WTC11 (cell line): ENCODE data around the gene ABCD2. TPM values are rescaled to one million over a fixed set of nuclear protein-coding genes. Genes with fewer than 3 reads are reported as not detected.

Experiments used
- ATAC-seq: fragments of 200-7000 bp; cut with Tn5 transposase; 2 replicates; pipeline ENCODE4 v1.10.0; 2021; ENCODE audit warnings: mild to moderate bottlenecking, moderate library complexity
- CTCF ChIA-PET: fragments of 300-600 bp; sonication (Branson Sonifier 250); formaldehyde crosslinking; loops from one replicate; lab custom pipeline; 2021; ENCODE audit warnings: antibody characterized with exemption; lab: Charles Lee
- POLR2A ChIA-PET: fragments of 350-600 bp; sonication (Branson Sonifier 250); formaldehyde crosslinking; loops from one replicate; lab custom pipeline; 2021; ENCODE audit warnings: antibody characterized with exemption; lab: Charles Lee
- DNase-seq: peaks from one replicate; pipeline ENCODE4 v3.0.0; 2021; ENCODE audit warnings: low spot score
- H3K27ac Mint-ChIP-seq: 2 replicates; pipeline ENCODE4 v1.8.0; 2021; ENCODE audit warnings: mixed read lengths
- H3K27me3 Mint-ChIP-seq: 2 replicates; pipeline ENCODE4 v1.8.0; 2021; ENCODE audit warnings: low read depth, mild to moderate bottlenecking, moderate library complexity, mixed read lengths
- H3K36me3 Mint-ChIP-seq: 2 replicates; pipeline ENCODE4 v1.8.0; 2021; ENCODE audit warnings: mixed read lengths
- H3K4me1 Mint-ChIP-seq: 2 replicates; pipeline ENCODE4 v1.8.0; 2022; ENCODE audit warnings: mixed read lengths
- H3K4me3 Mint-ChIP-seq: 2 replicates; pipeline ENCODE4 v1.8.0; 2021; ENCODE audit warnings: mild to moderate bottlenecking, moderate library complexity, mixed read lengths
- H3K9me3 Mint-ChIP-seq: 2 replicates; pipeline ENCODE4 v1.8.0; 2021; ENCODE audit warnings: mixed read lengths
- ATF1 ChIP-seq: sonication (generic); formaldehyde crosslinking; IDR thresholded peaks from 2 replicates; pipeline ENCODE4 v1.8.1; 2023; ENCODE audit warnings: mild to moderate bottlenecking, moderate library complexity, missing genetic modification reagents
- ATF2 ChIP-seq: sonication (generic); formaldehyde crosslinking; IDR thresholded peaks from 2 replicates; pipeline ENCODE4 v1.8.1; 2022; ENCODE audit warnings: low read depth, missing genetic modification reagents, borderline replicate concordance
- ATF3 ChIP-seq: sonication (generic); formaldehyde crosslinking; conservative IDR thresholded peaks from 2 replicates; pipeline ENCODE4 v1.8.1; 2022; ENCODE audit warnings: mild to moderate bottlenecking, missing genetic modification reagents
- CBFB ChIP-seq: sonication (generic); formaldehyde crosslinking; IDR thresholded peaks from 2 replicates; pipeline ENCODE4 v1.8.1; 2022; ENCODE audit warnings: mild to moderate bottlenecking, low read depth, missing genetic modification reagents
- CDX4 ChIP-seq: fragments of 250-450 bp; sonication (Bioruptor Pico); IDR thresholded peaks from 2 replicates; pipeline ENCODE4 v1.9.0; 2021; ENCODE audit warnings: moderate library complexity, mild to moderate bottlenecking, inconsistent platforms, borderline replicate concordance
- E2F5 ChIP-seq: sonication (generic); formaldehyde crosslinking; IDR thresholded peaks from 2 replicates; pipeline ENCODE4 v1.8.1; 2022; ENCODE audit warnings: mild to moderate bottlenecking, moderate library complexity, missing genetic modification reagents
- FOXK1 ChIP-seq: sonication (generic); formaldehyde crosslinking; IDR thresholded peaks from 2 replicates; pipeline ENCODE4 v1.8.0; 2022; ENCODE audit warnings: mild to moderate bottlenecking, moderate library complexity, missing genetic modification reagents
- GABPB1 ChIP-seq: sonication (generic); formaldehyde crosslinking; IDR thresholded peaks from 2 replicates; pipeline ENCODE4 v1.8.1; 2023; ENCODE audit warnings: mild to moderate bottlenecking, missing genetic modification reagents
- IRF1 ChIP-seq: sonication (generic); formaldehyde crosslinking; IDR thresholded peaks from 2 replicates; pipeline ENCODE4 v1.8.0; 2023; ENCODE audit warnings: missing genetic modification reagents
- JUN ChIP-seq: sonication (generic); formaldehyde crosslinking; IDR thresholded peaks from 2 replicates; pipeline ENCODE4 v1.8.0; 2023; ENCODE audit warnings: mild to moderate bottlenecking, missing genetic modification reagents
- MAX ChIP-seq: sonication (generic); formaldehyde crosslinking; IDR thresholded peaks from 2 replicates; pipeline ENCODE4 v1.8.0; 2022; ENCODE audit warnings: mild to moderate bottlenecking, missing genetic modification reagents
- MYBL2 ChIP-seq: sonication (generic); formaldehyde crosslinking; IDR thresholded peaks from 2 replicates; pipeline ENCODE4 v1.8.1; 2023; ENCODE audit warnings: mild to moderate bottlenecking, moderate library complexity, missing genetic modification reagents
- NFATC4 ChIP-seq: fragments of 250-450 bp; sonication (Bioruptor Pico); IDR thresholded peaks from 2 replicates; pipeline ENCODE4 v1.9.0; 2021; ENCODE audit warnings: mild to moderate bottlenecking
- TEAD4 ChIP-seq: sonication (generic); formaldehyde crosslinking; IDR thresholded peaks from 2 replicates; pipeline ENCODE4 v1.8.0; 2022; ENCODE audit warnings: mild to moderate bottlenecking, missing genetic modification reagents
- ZBTB21 ChIP-seq: sonication (generic); formaldehyde crosslinking; IDR thresholded peaks from 2 replicates; pipeline ENCODE4 v1.8.1; 2023; ENCODE audit warnings: mild to moderate bottlenecking, missing genetic modification reagents, borderline replicate concordance
- ZMAT4 ChIP-seq: fragments of 250-450 bp; sonication (Bioruptor Pico); IDR thresholded peaks from 2 replicates; pipeline ENCODE4 v1.9.0; 2021; ENCODE audit warnings: mild to moderate bottlenecking
- ZNF219 ChIP-seq: sonication (generic); formaldehyde crosslinking; IDR thresholded peaks from 2 replicates; pipeline ENCODE4 v1.8.0; 2023; ENCODE audit warnings: missing genetic modification reagents, mild to moderate bottlenecking, borderline replicate concordance
- ZNF416 ChIP-seq: fragments of 250-450 bp; sonication (Bioruptor Pico); IDR thresholded peaks from 2 replicates; pipeline ENCODE4 v1.9.0; 2021; ENCODE audit warnings: mild to moderate bottlenecking, inconsistent platforms
- ZNF425 ChIP-seq: fragments of 250-450 bp; sonication (Bioruptor Pico); conservative IDR thresholded peaks from 2 replicates; pipeline ENCODE4 v1.9.0; 2021; ENCODE audit warnings: mild to moderate bottlenecking
- ZNF671 ChIP-seq: fragments of 250-450 bp; sonication (Bioruptor Pico); IDR thresholded peaks from 2 replicates; pipeline ENCODE4 v1.8.0; 2021; ENCODE audit warnings: mild to moderate bottlenecking
- total RNA-seq: library from RNA; stranded (reverse); gene quantifications from 3 replicates; pipeline ENCODE4 v1.2.3, GENCODE V29; 2021

ABCD2 gene
- total RNA-seq, 1 experiment from 2014 or later: not detected

GRCh38 chr12:39595928-39596327, 23.7 kb downstream of the ABCD2 start:
- Mint-ChIP-seq H3K4me3 (no peak overlapping the region), H3K27me3 (no peaks in the 10 kb centered on the region), H3K36me3 (no peaks in the 10 kb centered on the region), H3K9me3 (no peaks in the 10 kb centered on the region), H3K27ac (no peak overlapping the region), H3K4me1 (no peaks in the 10 kb centered on the region)
- TF ChIP-seq ZNF425 (CRISPR knock-in tag): no peak
- no peak for ATAC-seq
- ChIA-PET POLR2A (no interaction called here), CTCF (interaction anchor here (1.4 to 1.5 kb wide), 2 partner anchors 97 to 415 kb away, joined by 3 to 5 read pairs; no protein-coding TSS in a partner anchor)
- DNase-seq: no peak

- Mint-ChIP-seq H3K4me1 (no peaks in the 10 kb centered on the region), H3K27ac (no peak overlapping the region), H3K36me3 (no peaks in the 10 kb centered on the region), H3K9me3 (peaks cover 3% of the 10 kb centered on the region; the same call in 1 of the 2 replicates), H3K27me3 (no peaks in the 10 kb centered on the region), H3K4me3 (no peak overlapping the region)
- TF ChIP-seq JUN (CRISPR knock-in tag) (no peak), ATF2 (CRISPR knock-in tag) (no peak), FOXK1 (CRISPR knock-in tag) (no peak), CDX4 (CRISPR knock-in tag) (no peak), ZNF219 (no peak), ZMAT4 (CRISPR knock-in tag) (no peak), CBFB (CRISPR knock-in tag) (no peak), TEAD4 (CRISPR knock-in tag) (no peak), ATF1 (CRISPR knock-in tag) (no peak), MYBL2 (CRISPR knock-in tag) (no peak), GABPB1 (CRISPR knock-in tag) (no peak), NFATC4 (CRISPR knock-in tag) (no peak), ZNF416 (no peak), IRF1 (CRISPR knock-in tag) (no peak)
- CTCF ChIA-PET: no interaction called here
- POLR2A ChIA-PET: no interaction called here
- ATAC-seq (no peak), DNase-seq (no peak)
Observed at GRCh38 chr12:39592295-39592694, 27.3 kb downstream of the ABCD2 start.

- H3K9me3 Mint-ChIP-seq: peaks cover 8% of the 10 kb centered on the region; the same call in 1 of the 2 replicates
- no peak for DNase-seq
- POLR2A ChIA-PET: no interaction called here
- no peaks in the 10 kb centered on the region for H3K4me1 Mint-ChIP-seq
- ATAC-seq: no peak
- no peaks in the 10 kb centered on the region for H3K36me3 Mint-ChIP-seq
- no peak overlapping the region; the same call in 1 of the 2 replicates for H3K27ac Mint-ChIP-seq
- no peaks in the 10 kb centered on the region for H3K27me3 Mint-ChIP-seq
- CTCF ChIA-PET: no interaction called here
- H3K4me3 Mint-ChIP-seq: no peak overlapping the region
- TF ChIP-seq ATF3: no peak
- TF ChIP-seq ZNF671 (CRISPR knock-in tag): no peak
- TF ChIP-seq ZBTB21 (CRISPR knock-in tag): no peak
- TF ChIP-seq CBFB (CRISPR knock-in tag): no peak
- TF ChIP-seq MAX (CRISPR knock-in tag): no peak
- no peak for TF ChIP-seq E2F5 (CRISPR knock-in tag)
- no peak for TF ChIP-seq ATF2 (CRISPR knock-in tag)
Observed at GRCh38 chr12:39588348-39588747, 31.3 kb downstream of the ABCD2 start.
